ENCODE measurements around the gene NKAIN2.
"Not testable (repeated sequence)": the region's sequence is repeated elsewhere in the genome, so short reads cannot be mapped to it uniquely, and the experiment has no call there.

Gene NKAIN2

GRCh38 chr6:124561635-124562130 lies 758.0 kb downstream of the NKAIN2 start:
- DNase-seq (ENCODE audit: insufficient read length, low spot score) (no peak), FAIRE-seq (no peak)
- no peak for TF ChIP-seq POLR2A (IDR thresholded peaks at IDR 0.05; ENCODE audit: low read depth, low read length)

DNA sequence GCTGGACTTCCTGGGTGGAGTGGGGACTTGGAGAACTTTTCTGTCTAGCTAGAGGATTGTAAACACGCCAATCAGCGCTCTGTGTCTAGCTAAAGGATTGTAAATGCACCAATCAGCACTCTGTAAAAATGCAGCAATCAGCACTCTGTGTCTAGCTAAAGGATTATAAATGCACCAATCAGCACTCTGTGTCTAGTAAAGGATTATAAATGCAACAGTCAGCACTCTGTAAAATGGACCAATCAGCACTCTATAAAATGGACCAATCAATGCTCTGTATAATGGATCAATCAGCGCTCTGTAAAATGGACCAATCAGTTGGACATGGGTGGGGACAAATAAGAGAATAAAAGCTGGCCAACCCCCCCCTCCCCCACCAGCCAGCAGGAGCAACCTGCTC lies 760.5 kb downstream of the NKAIN2 start:
- not testable (repeated sequence) for DNase-seq (ENCODE audit: insufficient read length, low spot score); FAIRE-seq

DNA sequence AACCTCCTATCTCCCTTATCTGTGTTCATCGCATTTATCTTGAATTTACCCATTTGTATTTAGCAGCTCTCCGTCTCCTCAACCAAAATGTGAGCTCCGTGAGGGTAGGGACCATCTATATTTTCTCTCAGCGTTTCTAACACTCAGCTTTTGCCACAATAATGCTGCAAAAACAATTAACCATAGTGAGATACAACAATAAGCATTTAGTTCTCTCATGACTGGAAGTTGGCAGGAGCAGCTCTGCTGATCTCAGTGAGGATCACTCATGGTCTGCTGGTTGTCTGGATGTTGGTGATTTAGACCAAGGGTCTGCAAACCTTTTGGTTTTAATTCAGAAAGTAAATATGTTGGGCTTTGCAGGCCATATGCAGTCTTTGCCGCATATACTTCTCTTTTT lies 763.7 kb downstream of the NKAIN2 start:
- DNase-seq (ENCODE audit: insufficient read length, low spot score) (no peak), FAIRE-seq (no peak)
- TF ChIP-seq POLR2A (IDR thresholded peaks at IDR 0.05; ENCODE audit: low read depth, low read length), result no peak

- FAIRE-seq, result no peak
- TF ChIP-seq POLR2A (IDR thresholded peaks at IDR 0.05; ENCODE audit: low read depth, low read length), result no peak
- no peak for DNase-seq (ENCODE audit: insufficient read length, low spot score)
Observed at GRCh38 chr6:124573953-124574352, 770.3 kb downstream of the NKAIN2 start.

- TF ChIP-seq POLR2A (IDR thresholded peaks at IDR 0.05; ENCODE audit: low read depth, low read length), result no peak
- FAIRE-seq (no peak), DNase-seq (ENCODE audit: insufficient read length, low spot score) (no peak)
Observed at GRCh38 chr6:124577734-124578281, 774.1 kb downstream of the NKAIN2 start.

DNA sequence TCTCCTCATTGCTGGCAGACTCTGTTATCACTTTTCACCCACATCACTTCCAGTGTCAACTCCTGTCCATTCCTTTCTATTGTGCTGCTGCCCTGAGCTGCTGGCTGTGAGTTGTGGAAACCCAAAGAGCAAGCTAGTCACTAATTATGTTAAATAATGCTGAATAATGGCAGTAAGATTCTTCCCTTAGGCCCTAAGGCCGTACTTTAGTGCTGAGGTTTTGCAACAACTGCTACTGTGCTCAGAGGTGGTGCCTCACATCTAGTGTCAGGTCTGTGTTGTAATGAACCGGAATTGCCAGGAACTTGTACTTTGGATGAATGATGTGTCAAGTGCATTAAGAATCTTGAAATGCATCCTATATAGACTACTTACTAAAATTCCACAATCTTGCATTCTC lies 786.3 kb downstream of the NKAIN2 start:
- TF ChIP-seq POLR2A (IDR thresholded peaks at IDR 0.05; ENCODE audit: low read depth, low read length), result no peak
- FAIRE-seq (no peak), DNase-seq (ENCODE audit: insufficient read length, low spot score) (no peak)

DNA sequence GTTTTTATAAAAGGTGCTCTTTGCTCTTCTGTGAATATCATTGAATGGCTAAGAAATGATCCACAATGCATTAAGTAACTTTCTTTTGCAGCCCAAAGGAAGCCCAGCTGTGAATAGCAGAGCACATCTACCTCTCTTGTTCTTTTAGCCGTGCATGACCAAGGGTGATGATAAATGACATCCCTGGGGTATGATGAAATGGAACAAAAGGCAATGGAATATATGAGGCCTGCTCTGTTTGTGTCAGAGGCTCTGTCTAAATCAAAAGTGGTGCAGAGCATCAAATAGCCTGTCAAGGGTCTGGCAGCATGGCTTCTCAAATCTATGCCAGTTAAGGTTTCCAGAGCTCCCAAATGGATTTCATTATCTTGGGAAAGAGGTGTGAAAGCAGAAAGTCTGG lies 796.0 kb downstream of the NKAIN2 start:
- DNase-seq (ENCODE audit: insufficient read length, low spot score) (no peak), FAIRE-seq (no peak)
- TF ChIP-seq POLR2A (IDR thresholded peaks at IDR 0.05; ENCODE audit: low read depth, low read length), result no peak

- TF ChIP-seq POLR2A (IDR thresholded peaks at IDR 0.05; ENCODE audit: low read depth, low read length), result no peak
- no peak for DNase-seq (ENCODE audit: insufficient read length, low spot score)
- FAIRE-seq, result no peak
Observed at GRCh38 chr6:124604719-124605118, 801.1 kb downstream of the NKAIN2 start.

DNA sequence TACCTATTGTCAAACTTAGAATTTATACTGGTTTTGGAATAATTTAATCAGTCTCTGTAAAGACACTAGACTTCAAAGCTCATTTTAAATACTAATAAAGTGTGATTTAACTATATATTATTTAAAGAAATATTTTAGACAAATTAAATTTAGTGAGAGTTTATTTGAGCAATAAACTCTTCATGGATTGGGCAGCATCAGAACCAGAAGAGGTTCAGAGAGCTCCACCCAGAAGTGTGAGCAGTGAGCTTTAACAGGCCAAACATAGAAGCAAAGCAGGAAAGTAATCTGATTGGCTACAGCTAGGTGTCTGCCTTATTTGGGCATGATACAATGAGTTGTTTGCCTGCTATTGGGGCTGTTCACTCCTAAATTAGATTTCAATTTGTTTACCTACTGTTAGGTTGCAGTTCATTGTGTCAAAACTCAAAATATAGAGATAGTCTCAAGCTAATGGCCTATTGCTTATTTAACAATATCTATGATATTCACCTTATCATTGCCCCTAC lies 803.5 kb downstream of the NKAIN2 start:
- FAIRE-seq, result no peak
- DNase-seq (ENCODE audit: insufficient read length, low spot score), result no peak
- no peak for TF ChIP-seq POLR2A (IDR thresholded peaks at IDR 0.05; ENCODE audit: low read depth, low read length)

- no peak for TF ChIP-seq POLR2A (IDR thresholded peaks at IDR 0.05; ENCODE audit: low read depth, low read length)
- no peak for DNase-seq (ENCODE audit: insufficient read length, low spot score)
- FAIRE-seq, result no peak
Observed at GRCh38 chr6:124613031-124613430, 809.4 kb downstream of the NKAIN2 start.

- DNase-seq (ENCODE audit: insufficient read length, low spot score), result no peak
- TF ChIP-seq POLR2A (IDR thresholded peaks at IDR 0.05; ENCODE audit: low read depth, low read length), result no peak
- FAIRE-seq, result no peak
Observed at GRCh38 chr6:124622351-124622750, 818.7 kb downstream of the NKAIN2 start.

GRCh38 chr6:124633655-124634054 lies 830.0 kb downstream of the NKAIN2 start:
- no peak for FAIRE-seq

GRCh38 chr6:124640432-124640831 lies 836.8 kb downstream of the NKAIN2 start:
- no peak for TF ChIP-seq POLR2A (IDR thresholded peaks at IDR 0.05; ENCODE audit: low read depth, low read length)
- FAIRE-seq (no peak), DNase-seq (ENCODE audit: insufficient read length, low spot score) (no peak)

More at GRCh38 chr6:124633655-124634054, 830.0 kb downstream of the NKAIN2 start:
- TF ChIP-seq POLR2A (IDR thresholded peaks at IDR 0.05; ENCODE audit: low read depth, low read length), result no peak
- no peak for DNase-seq (ENCODE audit: insufficient read length, low spot score)

DNA sequence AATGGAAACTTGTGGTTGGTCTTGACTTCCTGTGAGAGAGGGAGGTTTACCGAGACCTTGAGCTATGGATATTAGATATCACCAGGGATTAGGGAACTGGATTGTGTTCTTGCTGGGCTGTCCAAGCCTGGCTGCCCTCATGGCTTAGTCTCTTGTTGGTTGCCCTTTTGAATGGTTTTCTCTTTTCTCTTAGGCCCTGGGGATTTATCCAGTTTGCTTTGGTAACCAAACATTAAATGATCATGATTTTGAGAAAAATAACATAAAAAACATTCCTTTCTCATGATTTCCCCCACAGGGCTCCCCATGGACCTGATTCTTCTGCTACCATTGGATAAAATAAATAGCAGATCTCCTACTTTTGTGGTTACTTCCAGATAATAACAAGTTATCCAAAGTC lies 852.2 kb downstream of the NKAIN2 start:
- DNase-seq (ENCODE audit: insufficient read length, low spot score), result no peak
- FAIRE-seq, result no peak
- no peak for TF ChIP-seq POLR2A (IDR thresholded peaks at IDR 0.05; ENCODE audit: low read depth, low read length)

GRCh38 chr6:124658053-124658452 lies 854.4 kb downstream of the NKAIN2 start:
- DNase-seq (ENCODE audit: insufficient read length, low spot score) (no peak), FAIRE-seq (no peak)
- TF ChIP-seq POLR2A (IDR thresholded peaks at IDR 0.05; ENCODE audit: low read depth, low read length), result no peak

DNA sequence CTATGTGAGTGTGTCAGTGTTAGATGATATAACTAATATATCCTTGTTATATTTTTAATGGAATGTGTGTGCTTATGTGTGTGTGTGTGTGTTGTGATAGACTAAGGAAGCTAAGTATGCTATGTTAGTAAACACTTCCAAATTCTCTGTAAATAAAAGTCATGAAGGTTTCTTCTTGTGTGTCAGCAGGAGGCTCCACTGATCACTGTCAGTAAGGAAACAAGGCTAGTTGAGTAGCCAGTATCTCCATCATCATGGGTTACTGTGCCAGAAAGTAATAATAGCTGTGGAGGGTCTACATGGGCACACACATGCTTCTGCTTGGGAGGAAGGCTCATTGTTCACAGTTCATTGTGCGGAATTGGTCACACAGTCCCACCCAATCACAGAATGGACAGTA lies 855.8 kb downstream of the NKAIN2 start:
- DNase-seq (ENCODE audit: insufficient read length, low spot score), result no peak
- no peak for FAIRE-seq
- no peak for TF ChIP-seq POLR2A (IDR thresholded peaks at IDR 0.05; ENCODE audit: low read depth, low read length)
